ENCODE data around the gene PBXIP1. TPM values are rescaled to one million over a fixed set of nuclear protein-coding genes. Genes with fewer than 3 reads are reported as not detected.

PBXIP1 gene
- total and polyA plus RNA-seq, 2 of the 13 experiments (the other 11 are each of a cell fraction or from before 2014, with no cell fraction given) = 16.3 to 31.9 TPM

DNA sequence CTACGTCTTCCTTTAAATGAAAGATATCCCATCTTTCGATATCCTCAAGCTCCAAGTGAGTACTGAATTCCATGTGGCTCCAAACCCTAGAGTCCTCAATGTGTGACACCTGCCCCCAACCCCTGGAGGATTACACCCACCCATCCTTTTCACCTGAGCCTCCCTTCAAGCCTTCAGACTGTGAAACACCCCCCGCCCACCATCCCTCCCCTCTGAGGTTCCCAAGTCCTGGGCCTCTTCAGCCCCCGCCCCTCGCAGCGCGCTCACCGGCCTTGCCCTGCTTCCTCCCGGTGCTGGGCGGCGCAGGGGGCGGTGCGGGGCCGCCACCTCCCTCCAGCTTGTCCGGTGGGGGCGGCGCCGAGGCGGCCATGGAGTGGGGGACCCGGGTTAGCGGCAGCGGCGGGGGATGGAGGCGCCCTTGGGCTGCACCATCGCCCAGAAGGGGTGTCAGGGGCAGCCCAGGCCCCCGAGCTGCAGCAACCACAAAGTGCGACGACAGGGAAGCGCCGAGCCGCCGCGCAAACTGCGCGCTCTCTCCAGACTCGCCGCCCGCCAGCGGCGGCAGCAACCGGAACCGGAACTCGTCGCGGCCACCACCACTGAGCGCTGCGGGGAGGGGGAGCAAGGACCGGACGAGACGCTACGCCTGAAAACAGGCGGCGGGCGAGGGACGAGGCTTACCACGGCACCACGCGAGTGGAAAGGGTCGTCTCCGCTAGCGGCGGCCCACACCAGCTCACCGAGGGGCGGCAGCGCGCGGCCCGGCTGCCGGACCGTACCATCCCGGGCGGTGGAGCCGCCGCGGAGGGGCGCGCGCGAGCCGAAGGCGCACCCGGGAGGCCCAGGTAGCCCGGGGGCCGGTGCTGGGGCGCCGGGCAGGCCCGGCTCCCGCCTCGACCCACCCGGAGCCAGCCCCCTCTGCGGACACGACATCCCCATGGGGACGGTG lies 5.6 kb upstream of the PBXIP1 start, which contains the start of gene PYGO2 (continued):
- TF ChIP-seq, protein P1, sequence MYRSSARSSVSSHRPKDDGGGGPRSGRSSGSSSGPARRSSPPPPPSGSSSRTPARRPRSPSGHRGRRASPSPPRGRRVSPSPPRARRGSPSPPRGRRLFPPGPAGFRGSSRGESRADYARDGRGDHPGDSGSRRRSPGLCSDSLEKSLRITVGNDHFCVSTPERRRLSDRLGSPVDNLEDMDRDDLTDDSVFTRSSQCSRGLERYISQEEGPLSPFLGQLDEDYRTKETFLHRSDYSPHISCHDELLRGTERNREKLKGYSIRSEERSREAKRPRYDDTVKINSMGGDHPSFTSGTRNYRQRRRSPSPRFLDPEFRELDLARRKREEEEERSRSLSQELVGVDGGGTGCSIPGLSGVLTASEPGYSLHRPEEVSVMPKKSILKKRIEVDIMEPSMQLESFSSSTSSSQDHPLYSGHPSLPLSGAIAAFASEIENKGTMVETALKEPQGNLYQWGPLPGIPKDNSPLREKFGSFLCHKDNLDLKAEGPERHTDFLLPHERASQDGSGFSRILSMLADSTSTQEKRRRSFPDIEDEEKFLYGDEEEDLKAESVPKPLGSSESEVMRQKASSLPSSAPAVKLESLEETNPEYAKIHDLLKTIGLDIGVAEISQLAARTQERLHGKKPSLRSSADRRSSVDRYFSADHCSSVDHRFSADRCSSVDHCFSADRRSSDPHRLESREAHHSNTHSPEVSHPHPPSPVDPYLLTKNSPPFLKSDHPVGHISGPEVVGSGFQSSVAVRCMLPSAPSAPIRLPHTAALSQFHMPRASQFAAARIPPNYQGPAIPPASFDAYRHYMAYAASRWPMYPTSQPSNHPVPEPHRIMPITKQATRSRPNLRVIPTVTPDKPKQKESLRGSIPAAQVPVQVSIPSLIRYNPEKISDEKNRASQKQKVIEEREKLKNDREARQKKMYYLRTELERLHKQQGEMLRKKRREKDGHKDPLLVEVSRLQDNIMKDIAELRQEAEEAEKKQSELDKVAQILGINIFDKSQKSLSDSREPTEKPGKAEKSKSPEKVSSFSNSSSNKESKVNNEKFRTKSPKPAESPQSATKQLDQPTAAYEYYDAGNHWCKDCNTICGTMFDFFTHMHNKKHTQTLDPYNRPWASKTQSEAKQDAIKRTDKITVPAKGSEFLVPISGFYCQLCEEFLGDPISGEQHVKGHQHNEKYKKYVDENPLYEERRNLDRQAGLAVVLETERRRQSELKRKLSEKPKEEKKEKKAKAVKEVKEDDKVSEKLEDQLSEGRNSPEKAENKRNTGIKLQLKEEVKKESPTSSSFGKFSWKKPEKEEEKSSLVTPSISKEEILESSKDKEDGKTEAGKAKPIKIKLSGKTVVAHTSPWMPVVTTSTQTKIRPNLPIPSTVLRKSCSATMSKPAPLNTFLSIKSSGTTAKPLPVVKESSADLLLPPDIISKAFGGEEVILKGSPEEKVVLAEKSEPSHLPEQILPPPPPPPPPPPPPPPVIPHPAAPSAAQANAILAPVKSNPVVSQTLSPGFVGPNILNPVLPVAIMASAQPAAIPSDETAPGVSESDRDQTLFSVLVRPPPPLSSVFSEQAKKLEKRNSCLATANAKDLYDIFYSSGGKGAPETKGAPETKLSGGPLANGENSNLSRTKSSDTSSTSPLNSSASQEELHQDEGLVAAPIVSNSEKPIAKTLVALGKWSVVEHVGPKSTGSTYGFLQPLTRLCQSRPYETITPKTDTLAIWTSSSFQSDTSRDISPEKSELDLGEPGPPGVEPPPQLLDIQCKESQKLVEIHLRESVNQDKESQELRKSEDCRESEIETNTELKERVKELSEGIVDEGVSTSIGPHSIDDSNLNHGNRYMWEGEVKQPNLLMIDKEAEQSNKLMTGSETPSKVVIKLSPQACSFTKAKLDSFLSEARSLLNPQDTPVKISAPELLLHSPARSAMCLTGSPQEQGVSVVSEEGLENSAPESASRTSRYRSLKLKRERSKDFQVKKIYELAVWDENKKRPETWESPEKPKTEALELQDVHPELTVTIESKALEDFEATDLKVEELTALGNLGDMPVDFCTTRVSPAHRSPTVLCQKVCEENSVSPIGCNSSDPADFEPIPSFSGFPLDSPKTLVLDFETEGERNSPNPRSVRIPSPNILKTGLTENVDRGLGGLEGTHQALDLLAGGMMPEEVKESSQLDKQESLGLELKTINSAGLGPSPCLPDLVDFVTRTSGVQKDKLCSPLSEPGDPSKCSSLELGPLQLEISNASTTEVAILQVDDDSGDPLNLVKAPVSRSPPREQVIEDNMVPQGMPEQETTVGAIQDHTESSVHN (CRISPR knock-in tag; IDR thresholded peaks at IDR 0.05) = no peak; the same call in 1 of the 2 replicates
- TF ChIP-seq, protein P2, sequence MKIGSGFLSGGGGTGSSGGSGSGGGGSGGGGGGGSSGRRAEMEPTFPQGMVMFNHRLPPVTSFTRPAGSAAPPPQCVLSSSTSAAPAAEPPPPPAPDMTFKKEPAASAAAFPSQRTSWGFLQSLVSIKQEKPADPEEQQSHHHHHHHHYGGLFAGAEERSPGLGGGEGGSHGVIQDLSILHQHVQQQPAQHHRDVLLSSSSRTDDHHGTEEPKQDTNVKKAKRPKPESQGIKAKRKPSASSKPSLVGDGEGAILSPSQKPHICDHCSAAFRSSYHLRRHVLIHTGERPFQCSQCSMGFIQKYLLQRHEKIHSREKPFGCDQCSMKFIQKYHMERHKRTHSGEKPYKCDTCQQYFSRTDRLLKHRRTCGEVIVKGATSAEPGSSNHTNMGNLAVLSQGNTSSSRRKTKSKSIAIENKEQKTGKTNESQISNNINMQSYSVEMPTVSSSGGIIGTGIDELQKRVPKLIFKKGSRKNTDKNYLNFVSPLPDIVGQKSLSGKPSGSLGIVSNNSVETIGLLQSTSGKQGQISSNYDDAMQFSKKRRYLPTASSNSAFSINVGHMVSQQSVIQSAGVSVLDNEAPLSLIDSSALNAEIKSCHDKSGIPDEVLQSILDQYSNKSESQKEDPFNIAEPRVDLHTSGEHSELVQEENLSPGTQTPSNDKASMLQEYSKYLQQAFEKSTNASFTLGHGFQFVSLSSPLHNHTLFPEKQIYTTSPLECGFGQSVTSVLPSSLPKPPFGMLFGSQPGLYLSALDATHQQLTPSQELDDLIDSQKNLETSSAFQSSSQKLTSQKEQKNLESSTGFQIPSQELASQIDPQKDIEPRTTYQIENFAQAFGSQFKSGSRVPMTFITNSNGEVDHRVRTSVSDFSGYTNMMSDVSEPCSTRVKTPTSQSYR (CRISPR knock-in tag; IDR thresholded peaks at IDR 0.05; ENCODE audit: borderline replicate concordance) = no peak; the same call in 1 of the 2 replicates
- TF ChIP-seq, protein P3, sequence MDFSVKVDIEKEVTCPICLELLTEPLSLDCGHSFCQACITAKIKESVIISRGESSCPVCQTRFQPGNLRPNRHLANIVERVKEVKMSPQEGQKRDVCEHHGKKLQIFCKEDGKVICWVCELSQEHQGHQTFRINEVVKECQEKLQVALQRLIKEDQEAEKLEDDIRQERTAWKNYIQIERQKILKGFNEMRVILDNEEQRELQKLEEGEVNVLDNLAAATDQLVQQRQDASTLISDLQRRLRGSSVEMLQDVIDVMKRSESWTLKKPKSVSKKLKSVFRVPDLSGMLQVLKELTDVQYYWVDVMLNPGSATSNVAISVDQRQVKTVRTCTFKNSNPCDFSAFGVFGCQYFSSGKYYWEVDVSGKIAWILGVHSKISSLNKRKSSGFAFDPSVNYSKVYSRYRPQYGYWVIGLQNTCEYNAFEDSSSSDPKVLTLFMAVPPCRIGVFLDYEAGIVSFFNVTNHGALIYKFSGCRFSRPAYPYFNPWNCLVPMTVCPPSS (IDR thresholded peaks at IDR 0.05) = no peak
- TF ChIP-seq ZFP36 (IDR thresholded peaks at IDR 0.05; ENCODE audit: borderline replicate concordance, low read depth, low read length, partially characterized antibody) = no peak
- TF ChIP-seq MBD4 (IDR thresholded peaks at IDR 0.05; ENCODE audit: borderline replicate concordance, low read length) = no peak
- TF ChIP-seq DNMT1 (CRISPR knock-in tag; IDR thresholded peaks at IDR 0.05) = peak; percentile 71; the same call in 1 of the 2 replicates
- TF ChIP-seq ZNF282 (IDR thresholded peaks at IDR 0.05; ENCODE audit: partially characterized antibody) = no peak
- TF ChIP-seq ZNF260 (CRISPR knock-in tag; IDR thresholded peaks at IDR 0.05; ENCODE audit: borderline replicate concordance, low read depth) = no peak
- TF ChIP-seq, protein P4, sequence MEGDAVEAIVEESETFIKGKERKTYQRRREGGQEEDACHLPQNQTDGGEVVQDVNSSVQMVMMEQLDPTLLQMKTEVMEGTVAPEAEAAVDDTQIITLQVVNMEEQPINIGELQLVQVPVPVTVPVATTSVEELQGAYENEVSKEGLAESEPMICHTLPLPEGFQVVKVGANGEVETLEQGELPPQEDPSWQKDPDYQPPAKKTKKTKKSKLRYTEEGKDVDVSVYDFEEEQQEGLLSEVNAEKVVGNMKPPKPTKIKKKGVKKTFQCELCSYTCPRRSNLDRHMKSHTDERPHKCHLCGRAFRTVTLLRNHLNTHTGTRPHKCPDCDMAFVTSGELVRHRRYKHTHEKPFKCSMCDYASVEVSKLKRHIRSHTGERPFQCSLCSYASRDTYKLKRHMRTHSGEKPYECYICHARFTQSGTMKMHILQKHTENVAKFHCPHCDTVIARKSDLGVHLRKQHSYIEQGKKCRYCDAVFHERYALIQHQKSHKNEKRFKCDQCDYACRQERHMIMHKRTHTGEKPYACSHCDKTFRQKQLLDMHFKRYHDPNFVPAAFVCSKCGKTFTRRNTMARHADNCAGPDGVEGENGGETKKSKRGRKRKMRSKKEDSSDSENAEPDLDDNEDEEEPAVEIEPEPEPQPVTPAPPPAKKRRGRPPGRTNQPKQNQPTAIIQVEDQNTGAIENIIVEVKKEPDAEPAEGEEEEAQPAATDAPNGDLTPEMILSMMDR (CRISPR knock-in tag; IDR thresholded peaks at IDR 0.05) = peak; percentile 75
- TF ChIP-seq, protein P5, sequence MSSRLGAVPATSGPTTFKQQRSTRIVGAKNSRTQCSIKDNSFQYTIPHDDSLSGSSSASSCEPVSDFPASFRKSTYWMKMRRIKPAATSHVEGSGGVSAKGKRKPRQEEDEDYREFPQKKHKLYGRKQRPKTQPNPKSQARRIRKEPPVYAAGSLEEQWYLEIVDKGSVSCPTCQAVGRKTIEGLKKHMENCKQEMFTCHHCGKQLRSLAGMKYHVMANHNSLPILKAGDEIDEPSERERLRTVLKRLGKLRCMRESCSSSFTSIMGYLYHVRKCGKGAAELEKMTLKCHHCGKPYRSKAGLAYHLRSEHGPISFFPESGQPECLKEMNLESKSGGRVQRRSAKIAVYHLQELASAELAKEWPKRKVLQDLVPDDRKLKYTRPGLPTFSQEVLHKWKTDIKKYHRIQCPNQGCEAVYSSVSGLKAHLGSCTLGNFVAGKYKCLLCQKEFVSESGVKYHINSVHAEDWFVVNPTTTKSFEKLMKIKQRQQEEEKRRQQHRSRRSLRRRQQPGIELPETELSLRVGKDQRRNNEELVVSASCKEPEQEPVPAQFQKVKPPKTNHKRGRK (CRISPR knock-in tag; IDR thresholded peaks at IDR 0.05) = no peak
- peak; percentile 78; the same call in 1 of the 2 replicates for TF ChIP-seq KLF6 (CRISPR knock-in tag; IDR thresholded peaks at IDR 0.05)
